ENCODE data around the gene JPH2.
"Not testable (repeated sequence)": the region's sequence is repeated elsewhere in the genome, so short reads cannot be mapped to it uniquely, and the experiment has no call there.

JPH2 gene

DNA sequence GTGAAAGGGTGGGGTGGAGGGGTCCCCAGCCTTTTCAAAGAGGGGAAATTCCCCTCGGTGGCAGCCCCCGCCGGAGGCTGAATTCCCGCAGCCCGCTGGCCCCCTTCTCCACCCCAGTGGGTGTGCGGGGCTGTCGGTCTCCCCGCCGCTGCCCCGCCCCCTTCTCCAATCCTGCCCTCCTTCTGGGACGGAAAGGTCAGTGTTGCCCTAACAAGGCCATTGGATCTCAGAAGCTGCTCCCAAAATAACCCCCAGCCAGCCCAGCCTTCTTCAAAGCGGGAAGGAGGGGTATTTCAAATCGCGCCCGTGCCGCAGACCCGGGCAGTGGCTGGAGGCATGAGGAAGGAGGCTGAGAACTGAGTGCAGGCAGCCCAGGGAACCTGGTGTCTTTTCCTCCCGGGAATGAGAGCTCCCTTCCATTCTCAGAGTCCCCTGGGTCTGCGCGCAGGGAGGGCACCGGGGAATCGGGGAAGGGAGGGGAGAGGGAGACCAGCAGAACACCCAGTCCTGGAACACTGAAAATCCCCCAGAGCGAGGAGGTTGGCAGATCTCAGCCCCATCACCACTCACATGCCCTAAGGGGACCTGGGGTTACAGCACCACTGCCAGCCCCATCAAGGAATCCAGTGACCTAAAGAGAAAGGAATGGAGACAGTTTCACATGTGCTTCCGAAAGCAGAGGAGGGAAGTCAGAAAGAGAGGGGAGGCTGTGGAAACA is at the start of gene JPH2:
JPH2 (minus strand) TSS at position 135 of the 718 bp plus-strand sequence. CDS start 483 bp downstream, outside the sequence.
- peak; percentile 81 for DNase-seq (ENCODE audit: low read depth)

DNA sequence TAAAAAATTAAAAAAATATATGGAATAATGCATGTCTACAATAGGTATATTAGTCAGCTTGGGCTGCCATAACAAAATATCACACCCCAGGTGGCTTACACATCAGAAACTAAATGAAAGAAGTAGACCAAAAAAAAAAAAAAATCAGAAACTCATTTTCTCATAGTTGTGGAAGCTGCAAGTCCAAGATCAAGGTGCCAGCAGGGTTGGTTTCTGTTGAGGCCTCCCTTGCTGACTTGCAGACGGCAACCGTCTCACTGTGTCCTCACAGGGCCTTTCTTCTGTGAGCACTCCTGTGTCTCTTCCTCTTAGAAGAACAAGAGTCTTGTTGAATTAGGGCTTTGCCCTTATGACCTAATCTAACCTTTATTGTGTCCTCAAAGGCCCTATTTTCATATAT is 48.7 kb upstream of the JPH2 start:
- DNase-seq (ENCODE audit: low read depth): no peak

DNA sequence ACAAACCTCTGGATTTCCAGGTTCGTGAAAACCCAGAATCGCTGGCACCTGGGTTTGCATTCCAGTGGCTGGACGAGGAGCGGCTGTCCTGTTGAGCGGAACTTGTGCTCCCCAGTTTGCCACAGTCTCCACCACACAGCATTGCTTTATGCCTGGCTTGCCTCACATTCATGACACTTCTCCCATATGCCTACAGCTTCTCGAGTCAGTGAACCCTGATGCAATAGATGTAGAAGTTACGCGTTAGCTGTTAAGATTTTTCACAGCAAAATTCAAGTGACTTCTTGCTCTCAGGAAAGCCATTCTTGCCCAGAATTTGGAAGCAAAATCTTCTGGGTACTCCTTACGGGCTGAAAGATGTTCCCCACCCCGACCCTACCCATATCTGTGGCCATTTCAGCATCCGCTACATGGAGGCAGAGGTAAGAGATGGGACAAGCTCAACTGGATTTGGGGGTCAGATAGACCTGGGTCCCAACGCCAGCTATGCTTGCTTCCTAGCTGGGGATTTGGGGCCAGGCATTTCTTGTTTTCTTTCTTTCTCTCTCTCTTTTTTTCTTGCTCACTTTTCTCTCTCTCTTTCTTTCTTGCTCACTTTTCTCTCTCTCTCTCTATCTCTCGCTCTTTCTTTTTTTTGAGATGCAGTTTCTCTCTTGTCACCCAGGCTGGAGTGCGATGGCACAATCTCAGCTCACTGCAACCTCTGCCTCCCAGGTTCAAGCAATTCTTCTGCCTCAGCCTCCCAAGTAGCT is 47.8 kb upstream of the JPH2 start:
- DNase-seq (ENCODE audit: low read depth): no peak

DNA sequence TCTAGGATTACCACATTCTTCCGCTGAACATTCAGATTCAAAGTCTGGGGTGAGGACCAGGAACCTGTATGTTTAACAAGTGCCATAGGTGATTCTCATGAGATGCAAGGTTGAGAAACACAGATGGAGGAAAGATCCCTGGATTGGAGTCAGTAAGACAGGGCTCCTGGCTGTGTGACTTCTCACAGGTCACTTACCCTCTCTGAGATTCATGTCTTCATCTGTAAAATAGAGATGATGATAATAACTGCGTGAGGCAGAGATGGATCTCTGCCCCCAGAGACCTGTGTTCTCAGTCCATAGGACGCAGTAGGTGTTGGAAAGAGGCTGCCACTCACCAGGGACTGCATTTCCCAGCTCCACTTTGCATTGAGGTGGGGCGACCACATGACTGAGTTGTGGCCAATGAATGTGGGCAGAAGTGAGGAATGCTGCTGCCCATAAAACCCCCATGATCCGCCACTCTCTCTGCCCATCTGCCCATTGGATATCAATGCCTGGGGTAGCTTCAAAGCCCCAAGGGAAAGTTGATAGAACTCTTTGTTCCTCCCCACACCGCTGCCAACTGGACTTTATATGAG is 46.5 kb upstream of the JPH2 start:
- DNase-seq (ENCODE audit: low read depth): no peak

DNA sequence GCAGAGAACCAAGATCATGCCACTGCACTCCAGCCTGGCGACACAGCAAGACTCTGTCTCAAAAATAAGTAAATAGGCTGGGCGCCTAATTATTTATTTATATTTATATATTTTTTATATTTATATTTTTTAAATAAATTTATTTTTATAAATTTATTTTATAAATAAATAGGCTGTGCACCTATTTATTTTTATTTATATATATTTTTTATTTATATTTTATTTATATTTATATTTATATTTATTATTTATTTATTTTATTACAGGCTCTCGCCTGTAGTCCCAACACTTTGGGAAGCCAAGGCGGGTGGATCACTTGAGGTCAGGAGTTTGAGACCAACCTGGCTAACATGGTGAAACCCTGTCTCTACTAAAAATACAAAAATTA is 45.5 kb upstream of the JPH2 start:
- DNase-seq (ENCODE audit: low read depth): not testable (repeated sequence)

DNA sequence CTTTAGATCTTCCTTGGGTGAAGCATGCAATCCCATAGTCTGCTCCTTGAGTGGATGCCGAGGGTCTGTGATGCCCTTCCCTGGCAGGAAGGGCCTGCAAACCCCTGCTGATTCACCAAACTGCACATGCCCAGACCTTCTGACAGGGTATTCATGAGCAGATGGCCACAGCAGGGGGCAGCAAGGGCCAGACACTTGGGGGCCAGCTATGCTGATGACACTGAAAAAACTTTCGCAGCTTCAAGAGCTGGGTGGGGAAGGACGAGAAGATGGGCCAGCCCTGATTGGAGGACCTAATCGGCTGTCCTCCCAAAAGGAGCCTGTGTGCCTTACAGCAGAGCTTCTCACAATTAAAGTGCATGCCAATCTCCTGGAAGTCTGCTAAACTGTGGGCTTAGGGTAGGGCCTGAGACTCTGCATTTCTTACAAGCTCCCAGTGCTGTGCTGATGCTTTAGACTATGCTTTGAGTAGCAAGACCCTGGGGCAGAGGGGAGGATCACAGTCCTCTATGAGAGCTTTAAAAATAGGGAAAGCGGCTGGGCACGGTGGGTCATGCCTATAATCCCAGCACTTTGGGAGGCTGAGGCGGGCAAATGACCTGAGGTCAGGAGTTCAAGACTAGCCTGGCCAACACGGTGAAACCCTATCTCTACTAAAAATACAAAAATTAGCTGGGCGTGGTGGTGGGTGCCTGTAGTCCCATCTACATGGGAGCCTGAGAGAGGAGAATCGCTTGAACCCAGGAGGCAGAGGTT is 44.9 kb upstream of the JPH2 start:
- no peak for DNase-seq (ENCODE audit: low read depth)

DNA sequence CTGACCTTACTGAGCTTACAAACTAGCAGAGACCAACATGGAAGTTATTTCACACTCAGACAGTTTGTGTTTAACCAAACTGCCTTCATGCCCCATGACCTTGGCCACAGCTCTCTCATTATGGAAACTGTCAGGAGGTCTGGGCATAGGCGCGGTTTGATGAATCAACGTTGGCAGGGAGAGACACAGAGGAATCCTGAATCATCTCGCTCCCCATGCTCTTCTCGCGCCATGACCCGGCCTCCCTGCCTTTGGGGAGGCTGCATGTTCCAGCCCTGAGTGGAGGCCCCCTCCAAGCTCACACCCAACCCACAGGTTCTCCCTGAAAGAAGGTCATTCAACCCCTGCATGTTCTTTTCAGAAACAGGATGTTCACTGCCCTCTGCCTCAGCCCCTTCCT is 44.2 kb upstream of the JPH2 start:
- DNase-seq (ENCODE audit: low read depth): no peak

DNA sequence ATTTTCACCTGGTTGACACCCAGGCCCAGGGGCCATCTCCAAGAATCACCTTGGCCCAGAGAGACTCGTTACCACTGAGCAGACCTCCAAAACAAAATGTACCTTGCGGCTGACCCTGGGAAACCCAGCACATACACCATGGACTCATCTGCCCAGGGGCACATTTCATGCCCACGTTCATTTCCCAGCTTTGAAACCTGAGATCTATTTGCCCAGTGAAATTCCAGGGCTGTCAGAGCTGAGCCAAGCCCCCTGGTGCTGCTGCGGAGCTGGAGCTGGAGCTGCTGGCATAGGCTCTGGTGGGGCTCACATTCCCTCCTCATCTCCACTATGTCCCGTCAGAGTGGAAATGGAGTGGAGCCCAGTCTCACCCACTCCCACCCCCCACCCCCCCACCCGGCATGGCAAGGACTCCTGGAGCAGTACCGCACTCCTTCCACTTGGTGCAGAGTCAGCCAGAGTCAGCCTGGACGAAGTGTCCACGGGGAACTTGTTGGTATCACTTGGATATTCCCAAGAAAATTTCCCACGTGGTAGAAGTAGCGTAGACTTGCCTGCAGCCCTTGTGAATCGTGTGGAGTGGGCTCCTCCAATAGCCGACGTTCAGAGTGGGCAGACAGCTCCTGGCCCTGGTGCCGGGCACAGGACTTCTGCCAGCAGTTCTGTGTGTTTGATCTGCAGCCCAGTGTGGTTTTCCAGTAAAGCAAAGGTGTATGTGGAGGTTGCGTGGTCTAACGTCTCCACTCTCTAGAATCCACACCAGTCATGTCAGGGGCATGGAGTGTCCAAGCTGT is 41.7 kb upstream of the JPH2 start:
- no peak for DNase-seq (ENCODE audit: low read depth)

DNA sequence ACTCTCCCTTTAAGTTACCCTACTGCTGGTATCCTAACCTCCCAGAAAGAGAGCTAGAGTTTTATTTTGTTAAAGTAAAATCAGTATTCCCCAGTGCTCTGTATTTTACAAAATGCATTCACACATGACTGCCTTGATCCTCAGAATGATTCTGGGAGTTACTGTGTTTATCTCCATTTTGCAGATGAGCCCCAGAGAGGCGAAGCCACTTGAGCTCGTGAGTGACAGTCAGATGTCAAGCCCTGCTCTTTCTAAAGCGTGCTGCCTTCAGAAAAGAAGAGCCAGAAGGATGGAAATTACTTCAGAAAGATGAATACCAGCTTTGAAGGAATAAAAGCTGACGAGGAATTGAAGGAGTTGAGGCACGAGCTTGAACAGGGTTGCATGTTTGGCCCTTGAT is 37.6 kb upstream of the JPH2 start:
- DNase-seq (ENCODE audit: low read depth): no peak

DNA sequence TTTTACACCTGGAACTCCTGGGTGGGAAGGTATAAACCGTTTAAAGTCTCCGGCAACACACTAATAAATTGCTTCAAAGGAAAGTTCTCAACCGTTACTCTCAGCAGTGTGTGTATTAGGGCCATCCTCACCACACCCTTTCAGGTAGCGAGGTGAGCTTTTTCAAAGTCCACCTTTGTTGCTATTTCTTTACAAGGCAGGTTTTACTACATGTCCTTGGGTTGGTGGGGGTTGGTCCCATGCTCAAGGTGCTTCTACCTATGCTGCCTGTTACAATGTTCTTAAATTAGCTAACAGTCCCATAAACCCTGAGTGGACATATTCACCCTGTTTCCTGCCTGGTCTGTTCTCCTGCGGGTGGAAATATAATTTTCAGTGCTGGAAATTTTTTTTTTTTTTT is 36.7 kb upstream of the JPH2 start:
- no peak for DNase-seq (ENCODE audit: low read depth)

DNA sequence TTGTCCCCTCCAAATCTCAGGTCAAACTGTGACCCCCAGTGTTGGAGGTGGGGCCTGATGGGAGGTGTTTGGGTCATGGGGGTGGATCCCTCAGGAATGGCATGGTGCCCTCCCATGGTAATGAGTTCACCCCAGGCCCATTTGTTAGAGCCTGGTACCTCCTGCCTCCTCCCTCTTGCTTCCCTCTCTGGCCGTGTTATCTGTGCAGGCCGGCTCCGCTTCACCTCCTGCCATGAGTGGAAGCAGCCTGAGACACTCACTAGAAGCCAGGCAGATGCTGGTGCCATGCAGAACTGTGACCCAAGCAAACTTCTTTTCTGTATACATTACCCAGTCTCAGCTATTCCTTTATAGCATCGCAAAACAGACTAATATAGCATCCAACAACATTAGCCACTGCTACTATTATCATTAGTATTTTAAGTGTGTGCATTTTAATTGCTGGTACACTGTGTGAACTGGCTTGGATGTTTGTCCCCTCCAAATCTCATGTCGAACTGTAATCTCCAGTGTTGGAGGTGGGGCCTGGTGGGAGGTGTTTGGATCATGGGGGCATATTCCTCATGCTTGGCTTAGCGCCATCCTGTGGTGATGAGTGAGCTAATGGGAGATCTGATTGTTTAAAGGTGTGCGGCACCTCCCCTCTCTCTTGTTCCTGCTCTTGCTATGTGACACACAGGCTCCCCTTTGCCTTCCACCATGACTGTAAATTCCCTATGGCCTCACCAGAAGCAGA is 35.8 kb upstream of the JPH2 start:
- no peak for DNase-seq (ENCODE audit: low read depth)

DNA sequence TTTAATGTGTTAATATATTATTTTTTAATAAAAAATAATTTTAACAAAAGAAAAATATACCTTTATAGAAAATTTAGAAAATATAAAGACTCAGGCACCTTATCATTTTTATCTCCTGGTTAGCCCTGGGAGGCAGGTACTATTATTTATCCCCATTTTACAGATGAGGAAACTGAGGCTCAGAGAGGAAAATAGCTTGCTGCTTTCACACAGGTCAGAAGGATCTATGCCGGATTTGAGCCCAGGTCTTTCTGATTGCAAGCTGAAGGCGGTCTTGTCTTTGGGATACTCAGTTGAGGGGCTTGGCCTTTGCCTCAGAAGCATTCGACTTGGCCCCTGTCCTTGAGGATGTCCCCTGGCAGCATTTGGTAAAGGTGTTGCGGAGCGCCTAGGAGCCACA is 35.0 kb upstream of the JPH2 start:
- DNase-seq (ENCODE audit: low read depth): no peak

DNA sequence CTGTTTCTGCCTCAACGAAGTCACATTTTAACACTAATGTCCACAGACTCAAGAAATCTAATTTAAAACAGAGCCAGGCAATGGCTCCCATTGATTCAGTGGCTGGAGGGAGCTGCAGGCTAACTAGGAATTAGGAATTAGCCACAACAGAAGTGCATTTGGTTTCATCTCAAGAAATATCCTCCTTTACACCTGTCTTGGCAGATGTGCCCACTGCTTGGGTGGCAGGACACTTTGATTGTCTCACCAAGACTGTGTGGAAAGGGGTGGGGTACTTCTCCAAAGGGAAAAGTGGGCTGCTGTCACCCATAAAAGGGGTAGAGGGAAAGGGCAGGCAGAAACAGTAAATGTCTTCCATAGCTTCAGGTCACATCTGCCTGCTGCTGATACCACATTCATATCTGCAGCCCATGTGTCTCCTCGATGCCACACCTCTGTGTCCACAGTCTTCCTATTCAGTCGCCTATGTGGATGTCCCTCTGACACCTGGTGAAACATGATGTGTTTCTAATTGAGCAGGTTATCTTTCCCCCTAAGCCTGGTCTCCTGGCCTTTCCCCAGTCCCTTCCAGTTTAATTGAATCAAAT is 34.5 kb upstream of the JPH2 start:
- DNase-seq (ENCODE audit: low read depth): no peak

DNA sequence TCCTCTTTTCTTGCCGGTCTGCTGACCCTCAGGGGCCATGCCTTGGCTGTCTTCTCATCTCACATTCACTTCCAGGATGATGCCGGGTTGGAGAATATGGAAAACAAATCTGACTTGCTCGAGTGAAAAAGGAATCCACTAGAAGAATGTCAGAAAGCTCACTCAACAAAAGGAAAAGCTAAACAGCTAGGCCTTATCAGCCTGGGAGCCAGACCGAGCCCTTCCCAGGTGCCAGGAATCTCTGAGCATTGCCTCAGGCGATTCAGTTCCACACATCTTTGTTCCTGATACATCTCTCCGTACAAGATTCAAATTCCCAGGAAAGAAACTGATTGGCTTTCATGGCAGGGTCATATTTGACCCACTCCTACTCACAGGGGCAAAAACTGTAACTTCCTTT is 32.8 kb upstream of the JPH2 start:
- DNase-seq (ENCODE audit: low read depth): no peak

DNA sequence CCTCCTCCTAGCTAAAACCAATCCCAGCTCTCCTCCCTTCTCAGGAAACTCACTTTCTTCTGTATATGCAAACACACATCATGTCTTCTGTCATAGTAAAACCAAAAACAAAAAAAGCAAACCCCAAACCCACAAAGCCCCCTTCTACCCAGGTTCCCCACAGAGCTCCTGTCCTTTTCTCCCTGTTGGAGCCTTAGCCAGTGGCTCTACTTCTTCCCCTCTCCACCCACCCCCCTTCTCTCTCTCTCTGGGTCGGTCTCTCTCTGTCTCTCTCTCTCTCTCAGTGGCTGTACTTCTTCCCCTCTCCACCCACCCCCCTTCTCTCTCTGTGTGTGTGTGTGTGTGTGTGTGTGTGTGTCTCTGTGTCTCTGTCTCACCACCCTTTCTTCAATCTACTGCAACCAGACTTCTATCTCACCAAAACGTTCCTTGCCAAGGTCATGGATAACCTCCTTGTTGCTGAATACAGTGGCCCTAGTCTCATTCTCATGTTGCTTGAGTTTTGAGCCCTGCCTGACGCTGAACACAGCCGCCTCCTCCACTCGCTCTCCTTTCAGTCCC is 32.3 kb upstream of the JPH2 start:
- DNase-seq (ENCODE audit: low read depth): no peak

DNA sequence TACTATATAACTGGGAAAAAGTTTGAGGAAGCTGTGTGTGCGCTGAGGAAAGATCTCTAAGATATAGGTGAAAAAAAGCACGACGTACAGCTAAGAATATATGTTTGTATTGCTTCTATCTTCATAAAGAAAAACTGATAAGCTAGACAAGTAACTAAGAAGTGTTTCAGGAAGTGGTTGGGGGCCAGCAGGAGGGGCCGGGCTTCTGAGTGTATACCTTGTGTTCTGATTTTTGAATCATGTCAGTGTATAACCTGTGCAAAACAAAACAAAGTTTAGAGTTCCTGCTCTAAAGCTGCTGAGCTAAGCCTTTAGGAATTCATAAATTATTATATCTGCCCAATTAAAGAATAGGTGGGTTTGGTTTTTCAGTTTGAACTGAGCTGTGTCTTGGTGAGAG is 31.5 kb upstream of the JPH2 start:
- no peak for DNase-seq (ENCODE audit: low read depth)

DNA sequence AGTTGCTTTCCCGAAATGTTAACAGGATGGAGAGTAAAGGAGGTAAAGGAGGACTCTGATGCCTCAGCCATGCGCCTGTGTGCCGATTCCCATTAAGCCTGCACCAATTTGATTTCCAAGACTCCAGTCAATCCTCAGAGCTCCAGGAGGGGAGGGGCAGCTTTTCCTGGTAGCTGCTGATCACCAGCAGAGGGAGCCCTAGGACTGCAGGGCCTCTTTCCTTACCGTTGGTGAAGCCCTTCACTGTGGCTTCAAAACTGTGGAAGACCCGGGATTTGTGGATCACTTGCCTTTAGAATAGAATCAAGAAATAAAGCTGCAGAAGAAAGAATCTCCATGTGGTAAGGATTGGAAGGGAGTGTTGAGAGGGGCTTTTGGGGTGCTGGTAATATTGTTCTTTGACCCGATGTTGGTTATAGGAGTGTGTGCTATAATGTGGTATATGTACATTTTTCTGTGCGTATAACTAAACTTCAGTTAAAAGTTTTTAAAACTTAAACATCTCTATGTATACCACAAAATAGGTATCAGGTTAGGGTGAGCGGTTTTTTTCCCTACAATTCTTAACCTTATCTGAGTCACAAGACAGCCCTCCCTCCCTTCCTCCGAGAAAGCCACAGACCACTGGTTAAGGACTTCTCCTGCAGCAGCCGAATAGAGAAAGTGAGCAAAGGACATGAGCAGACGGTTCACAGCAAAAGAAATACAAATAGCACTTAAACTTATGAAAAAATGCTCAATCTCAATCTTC is 30.5 kb upstream of the JPH2 start:
- no peak for DNase-seq (ENCODE audit: low read depth)

DNA sequence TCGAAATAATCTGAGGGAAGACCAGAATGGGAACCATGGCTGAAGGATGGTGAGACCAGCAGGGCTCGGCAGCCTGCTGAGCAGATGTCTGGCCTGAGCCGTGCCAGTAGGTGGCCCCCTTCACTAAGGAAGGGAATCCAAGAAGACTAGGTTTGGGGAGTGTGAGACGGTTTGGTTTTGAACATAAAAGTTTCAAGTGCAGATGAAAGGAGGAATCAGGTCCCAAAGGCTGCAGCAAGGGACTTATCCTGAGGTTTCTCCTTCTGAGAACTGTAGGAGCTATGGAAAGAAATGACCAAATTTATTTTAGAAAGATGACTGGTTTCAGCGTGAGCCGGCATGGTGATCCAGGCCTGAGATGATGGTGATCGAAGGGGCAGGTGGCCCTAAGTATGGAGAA is 28.1 kb upstream of the JPH2 start:
- DNase-seq (ENCODE audit: low read depth): no peak

DNA sequence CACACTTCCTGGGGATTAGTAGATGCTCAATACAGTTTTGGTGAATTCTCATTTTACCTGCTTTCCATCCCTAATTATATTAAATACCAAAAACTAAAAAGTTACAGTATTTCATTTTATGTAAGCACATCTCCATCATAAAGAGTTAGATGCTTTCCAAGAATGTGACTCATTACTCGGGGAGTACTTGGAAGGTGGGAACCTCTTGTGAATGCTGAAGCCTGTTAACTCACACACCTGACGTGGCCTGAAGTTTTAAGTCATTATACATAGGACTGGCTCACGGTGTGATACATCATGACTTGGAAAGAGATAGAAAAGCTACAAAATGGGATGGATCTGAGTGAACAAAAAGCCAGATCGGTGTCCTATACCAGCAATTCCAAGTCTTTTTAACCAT is 25.8 kb upstream of the JPH2 start:
- DNase-seq (ENCODE audit: low read depth): no peak

All from GM04503 (cell line).